H1 (cell line): ENCODE measurements around the gene NFIA. TPM values are rescaled to one million over a fixed set of nuclear protein-coding genes. Genes with fewer than 3 reads are reported as not detected.

Experiments used
- POLR2A ChIP-seq, 2 experiments: IDR thresholded peaks; 1 replicate in 1 of 2; 2 replicates in 1 of 2; pipeline ENCODE4 v1.6.1; 2011; ENCODE audit warnings: low read depth in 2 of 2, low read length in 2 of 2, mild to moderate bottlenecking in 2 of 2; ENCODE audit errors: control extremely low read depth in 1 of 2
- RAD21 ChIP-seq, 2 experiments: IDR thresholded peaks in 1 of 2; conservative IDR thresholded peaks in 1 of 2; 2 replicates each; pipeline ENCODE4 v1.6.1; 2011; ENCODE audit warnings: low read depth in 2 of 2, low read length in 2 of 2, improper control_type of control experiment in 1 of 2, inconsistent platforms in 1 of 2, mild to moderate bottlenecking in 1 of 2, moderate library complexity in 1 of 2
- RXRA ChIP-seq: IDR thresholded peaks from 2 replicates; pipeline ENCODE4 v1.6.1; 2011; ENCODE audit warnings: low read depth, mild to moderate bottlenecking, low read length, moderate library complexity; ENCODE audit not compliant: insufficient read depth
- SRF ChIP-seq: IDR thresholded peaks from 2 replicates; pipeline ENCODE4 v1.6.1; 2011; ENCODE audit warnings: mild to moderate bottlenecking, low read depth, low read length, moderate library complexity
- polyA plus RNA-seq, 7 experiments: library from polyadenylated mRNA; depleted of rRNA in 3 of 7; stranded (reverse) in 5 of 7; unstranded in 2 of 7; fragments of >200 nt in 5 of 7; fragments of 200-250 nt in 2 of 7; gene quantifications; 1 replicate in 5 of 7; 2 replicates in 1 of 7; 4 replicates in 1 of 7; pipeline versions ENCODE4 v1.2.1 to v1.2.3, GENCODE V29; 2011 to 2013; ENCODE audit warnings: missing spikeins in 2 of 7, mixed read lengths in 2 of 7
- total RNA-seq: library from RNA; stranded (reverse); fragmentation: NEBNext Ultra II Directional; extraction: Animal tissue kit (Norgen Biotek cat#: 25700); gene quantifications from 2 replicates; pipeline ENCODE4 v1.2.1, GENCODE V29; 2021

NFIA gene
- total and polyA plus RNA-seq, 2 of the 8 experiments (the other 6 are each of a cell fraction or from before 2014, with no cell fraction given): 1.8 to 2.3 TPM

GRCh38 chr1:61117283-61117682 lies 34.9 kb downstream of the NFIA start (continued):
- no peak for TF ChIP-seq SRF
- no peak for TF ChIP-seq RAD21 (IDR thresholded peaks at IDR 0.05 in 1 of 2, conservative IDR thresholded peaks at IDR 0.05 in 1 of 2; ENCODE audit: low read depth in 2 of 2, low read length in 2 of 2)
- TF ChIP-seq POLR2A (IDR thresholded peaks at IDR 0.05; ENCODE audit: control extremely low read depth in 1 of 2, low read depth in 2 of 2, low read length in 2 of 2): no peak
- TF ChIP-seq RXRA: no peak
